Parathyroid adenoma (tissue), 2 donors: ENCODE results near the gene FMR1.
A peak's percentile ranks its signal among the peaks of the same experiment; 100 is the strongest.

Source experiments
- H2AFZ ChIP-seq: fragments of 300-600 bp; sonication (generic); one replicate; pipeline ENCODE4 v1.7.0; 2017; ENCODE audit warnings: antibody characterized with exemption, mild to moderate bottlenecking
- H3K27ac ChIP-seq: fragments of 300-600 bp; sonication (generic); one replicate; pipeline ENCODE4 v1.7.0; 2017
- H3K27me3 ChIP-seq: fragments of 300-600 bp; sonication (generic); one replicate; pipeline ENCODE4 v1.7.0; 2017; ENCODE audit warnings: low read length; ENCODE audit not compliant: control insufficient read depth, insufficient read depth
- H3K36me3 ChIP-seq: fragments of 300-600 bp; sonication (generic); one replicate; pipeline ENCODE4 v1.7.0; 2017; ENCODE audit warnings: low read length; ENCODE audit not compliant: control insufficient read depth, insufficient read depth
- H3K4me1 ChIP-seq: fragments of 300-600 bp; sonication (generic); one replicate; pipeline ENCODE4 v1.7.0; 2017; ENCODE audit warnings: control low read depth
- H3K4me2 ChIP-seq: fragments of 300-600 bp; sonication (generic); one replicate; pipeline ENCODE4 v1.7.0; 2017; ENCODE audit warnings: low read length
- H3K4me3 ChIP-seq: fragments of 300-600 bp; sonication (generic); one replicate; pipeline ENCODE4 v1.7.0; 2017; ENCODE audit warnings: low read depth, low read length
- H3K79me2 ChIP-seq: fragments of 300-600 bp; sonication (generic); one replicate; pipeline ENCODE4 v1.7.0; 2017; ENCODE audit warnings: control low read depth
- H3K9ac ChIP-seq: fragments of 300-600 bp; sonication (generic); one replicate; pipeline ENCODE4 v1.7.0; 2017; ENCODE audit warnings: mild to moderate bottlenecking
- H3K9me3 ChIP-seq: fragments of 300-600 bp; sonication (generic); one replicate; pipeline ENCODE4 v1.7.0; 2017; ENCODE audit warnings: low read length; ENCODE audit not compliant: control insufficient read depth
- TF ChIP-seq, protein P1 (sequence below): fragments of 300-600 bp; sonication (generic); IDR thresholded peaks from one replicate; pipeline ENCODE4 v1.7.0; 2017; ENCODE audit warnings: antibody characterized with exemption, mild to moderate bottlenecking
- donor health status: primary hyperparathyroidism.

FMR1 gene

DNA sequence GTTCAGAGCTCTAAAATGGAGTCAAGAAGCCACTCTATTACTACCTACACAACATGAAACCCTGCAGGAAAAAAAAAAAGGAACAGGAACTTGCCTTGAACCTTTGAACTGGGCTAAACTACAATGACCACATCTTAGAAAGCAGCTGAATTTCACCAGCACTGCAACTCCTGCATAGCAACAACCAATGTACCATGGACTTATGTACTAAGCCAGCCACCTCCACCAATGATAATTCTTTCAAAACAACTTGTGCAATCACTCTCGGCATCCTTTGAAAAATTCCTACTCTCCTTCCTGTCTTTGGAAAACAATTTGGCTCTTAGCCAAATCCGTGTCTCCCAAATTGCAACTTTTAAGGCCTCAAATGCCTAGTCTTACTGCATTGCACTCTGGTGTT lies 26.8 kb upstream of the FMR1 start:
- Histone ChIP-seq H3K4me1 (no peaks in the 10 kb centered on the region), H3K27me3 (no peaks in the 10 kb centered on the region)

DNA sequence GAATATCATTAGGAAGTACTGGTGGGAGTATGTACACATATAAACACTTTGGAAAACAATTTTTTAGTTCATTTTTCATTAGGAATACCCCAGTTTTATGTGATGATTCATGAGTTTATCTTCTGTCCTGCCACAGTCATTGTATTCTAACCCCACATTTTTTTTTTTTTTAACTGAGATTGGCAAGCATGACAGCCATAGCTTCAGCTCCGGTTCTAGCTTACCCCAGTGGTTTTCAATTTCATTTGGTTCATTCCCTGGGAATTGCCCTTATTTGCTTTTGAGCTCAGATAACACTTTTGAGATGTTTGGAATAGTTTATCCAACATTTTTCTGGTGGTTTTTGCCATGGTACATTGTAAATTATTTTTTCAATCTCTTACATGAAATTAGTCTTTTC lies 21.0 kb upstream of the FMR1 start:
- Histone ChIP-seq H3K4me3 (no peak overlapping the region), H2AFZ (no peak overlapping the region), H3K36me3 (no peaks in the 10 kb centered on the region), H3K79me2 (no peaks in the 10 kb centered on the region), H3K9ac (no peak overlapping the region), H3K27me3 (no peaks in the 10 kb centered on the region), H3K4me1 (no peaks in the 10 kb centered on the region), H3K27ac (no peak overlapping the region), H3K4me2 (no peak overlapping the region), H3K9me3 (no peaks in the 10 kb centered on the region)
- TF ChIP-seq, protein P1, sequence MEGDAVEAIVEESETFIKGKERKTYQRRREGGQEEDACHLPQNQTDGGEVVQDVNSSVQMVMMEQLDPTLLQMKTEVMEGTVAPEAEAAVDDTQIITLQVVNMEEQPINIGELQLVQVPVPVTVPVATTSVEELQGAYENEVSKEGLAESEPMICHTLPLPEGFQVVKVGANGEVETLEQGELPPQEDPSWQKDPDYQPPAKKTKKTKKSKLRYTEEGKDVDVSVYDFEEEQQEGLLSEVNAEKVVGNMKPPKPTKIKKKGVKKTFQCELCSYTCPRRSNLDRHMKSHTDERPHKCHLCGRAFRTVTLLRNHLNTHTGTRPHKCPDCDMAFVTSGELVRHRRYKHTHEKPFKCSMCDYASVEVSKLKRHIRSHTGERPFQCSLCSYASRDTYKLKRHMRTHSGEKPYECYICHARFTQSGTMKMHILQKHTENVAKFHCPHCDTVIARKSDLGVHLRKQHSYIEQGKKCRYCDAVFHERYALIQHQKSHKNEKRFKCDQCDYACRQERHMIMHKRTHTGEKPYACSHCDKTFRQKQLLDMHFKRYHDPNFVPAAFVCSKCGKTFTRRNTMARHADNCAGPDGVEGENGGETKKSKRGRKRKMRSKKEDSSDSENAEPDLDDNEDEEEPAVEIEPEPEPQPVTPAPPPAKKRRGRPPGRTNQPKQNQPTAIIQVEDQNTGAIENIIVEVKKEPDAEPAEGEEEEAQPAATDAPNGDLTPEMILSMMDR = no peak

More for the DNA sequence above, 26.8 kb upstream of the FMR1 start:
- no peak overlapping the region for H3K27ac ChIP-seq
- H3K79me2 ChIP-seq = no peaks in the 10 kb centered on the region
- H3K9me3 ChIP-seq = no peaks in the 10 kb centered on the region
- no peak overlapping the region for H3K4me3 ChIP-seq
- no peak overlapping the region for H3K4me2 ChIP-seq
- no peak overlapping the region for H2AFZ ChIP-seq
- no peaks in the 10 kb centered on the region for H3K36me3 ChIP-seq
- TF ChIP-seq, protein P1 = no peak
- no peak overlapping the region for H3K9ac ChIP-seq

DNA sequence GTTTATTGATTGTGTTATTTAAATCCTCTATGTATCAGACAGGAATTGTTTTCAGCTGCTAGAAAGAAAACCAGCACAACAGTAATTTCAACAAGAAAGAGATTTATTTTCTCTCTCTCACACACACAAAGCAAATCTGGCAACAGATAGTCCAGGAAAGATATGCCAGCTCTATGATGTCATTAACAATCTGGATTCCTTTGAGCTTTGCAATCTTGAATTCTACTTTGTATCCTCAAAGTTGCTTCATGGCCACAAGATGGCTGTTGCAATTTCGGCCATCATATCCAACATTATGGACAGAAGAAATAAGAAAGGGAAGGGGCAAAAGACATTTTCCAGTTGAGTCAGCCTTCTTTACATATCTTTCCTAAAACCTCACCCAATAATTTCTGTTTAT lies 19.8 kb upstream of the FMR1 start:
- TF ChIP-seq, protein P1 = no peak
- no peaks in the 10 kb centered on the region for H3K36me3 ChIP-seq
- no peak overlapping the region for H3K4me3 ChIP-seq
- no peak overlapping the region for H3K4me2 ChIP-seq
- H3K4me1 ChIP-seq = no peaks in the 10 kb centered on the region
- no peaks in the 10 kb centered on the region for H3K27me3 ChIP-seq
- no peaks in the 10 kb centered on the region for H3K9me3 ChIP-seq
- H3K9ac ChIP-seq = no peak overlapping the region
- no peak overlapping the region for H2AFZ ChIP-seq
- H3K27ac ChIP-seq = no peak overlapping the region
- H3K79me2 ChIP-seq = no peaks in the 10 kb centered on the region

DNA sequence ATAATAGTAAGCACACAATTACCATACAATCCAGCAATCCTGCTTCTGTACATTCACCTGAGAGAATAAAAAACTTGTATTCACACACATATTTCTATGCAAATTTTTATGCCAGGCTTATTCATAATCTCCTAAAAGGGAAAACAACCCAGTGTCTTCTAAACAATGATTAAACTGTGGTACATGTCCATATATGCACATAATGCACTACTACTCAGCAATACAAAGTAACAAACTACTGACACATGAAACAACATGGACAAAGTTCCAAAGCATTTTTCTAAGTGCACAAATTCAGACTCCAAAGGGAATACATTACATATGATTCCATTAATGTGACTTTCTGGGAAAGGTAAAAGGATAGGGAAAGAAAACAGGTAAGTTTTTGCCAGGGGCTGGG lies 18.0 kb upstream of the FMR1 start:
- no peak overlapping the region for H3K4me2 ChIP-seq
- TF ChIP-seq, protein P1 = no peak
- H2AFZ ChIP-seq = no peak overlapping the region
- no peak overlapping the region for H3K9ac ChIP-seq
- H3K27me3 ChIP-seq = no peaks in the 10 kb centered on the region
- no peaks in the 10 kb centered on the region for H3K36me3 ChIP-seq
- H3K79me2 ChIP-seq = no peaks in the 10 kb centered on the region
- H3K27ac ChIP-seq = no peak overlapping the region
- no peaks in the 10 kb centered on the region for H3K9me3 ChIP-seq
- no peaks in the 10 kb centered on the region for H3K4me1 ChIP-seq
- no peak overlapping the region for H3K4me3 ChIP-seq

DNA sequence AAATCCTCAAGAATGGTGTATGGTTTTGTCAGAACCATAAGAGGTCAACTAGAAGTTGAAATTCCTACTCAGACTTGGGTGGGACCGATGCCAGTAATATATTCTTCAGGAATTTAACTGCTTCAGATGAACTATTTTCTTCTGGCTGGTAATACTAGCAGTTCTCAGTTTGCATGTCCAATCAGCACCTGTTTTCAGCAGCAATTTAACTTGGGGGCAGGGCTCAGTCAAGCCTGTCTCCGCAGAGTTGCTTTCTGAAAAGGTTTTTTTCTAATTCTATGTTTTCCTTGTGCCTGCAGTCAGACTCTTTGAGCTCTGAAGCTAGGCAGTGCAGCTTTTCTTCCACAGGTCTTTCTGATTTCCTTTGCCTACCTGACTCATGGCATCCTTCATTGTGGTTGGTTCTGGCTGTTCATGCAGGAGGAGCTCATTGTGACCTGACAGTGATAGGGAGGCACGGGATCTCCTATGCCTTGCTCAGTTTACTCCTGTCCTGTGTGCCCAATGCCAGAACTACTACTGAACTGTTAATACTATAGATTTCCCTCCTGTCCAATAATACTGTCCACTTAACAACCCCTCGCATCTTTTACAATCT lies 17.3 kb upstream of the FMR1 start:
- no peaks in the 10 kb centered on the region for H3K9me3 ChIP-seq
- H3K36me3 ChIP-seq = no peaks in the 10 kb centered on the region
- H3K27me3 ChIP-seq = no peaks in the 10 kb centered on the region
- no peak overlapping the region for H3K4me3 ChIP-seq
- TF ChIP-seq, protein P1 = no peak
- no peaks in the 10 kb centered on the region for H3K79me2 ChIP-seq
- no peak overlapping the region for H3K4me2 ChIP-seq
- H2AFZ ChIP-seq = peak overlapping the region; percentile 68
- peak overlapping the region; percentile 36 for H3K27ac ChIP-seq
- no peaks in the 10 kb centered on the region for H3K4me1 ChIP-seq
- no peak overlapping the region for H3K9ac ChIP-seq
